Epithelial cell of esophagus (primary cell): ENCODE results near the gene RHBDD1.

Source experiments
- DNase-seq: peaks from one replicate; pipeline ENCODE4 v3.0.0; 2010; ENCODE audit warnings: low read depth
- H3K4me3 ChIP-seq: 2 replicates; pipeline ENCODE4 v1.5.1; 2011; ENCODE audit warnings: mild to moderate bottlenecking, low read length, control low read depth
- CTCF ChIP-seq: IDR thresholded peaks from 2 replicates; pipeline ENCODE4 v1.5.1; 2011; ENCODE audit warnings: low read depth, mild to moderate bottlenecking, low read length, control low read depth, inconsistent platforms; ENCODE audit not compliant: insufficient read depth; ENCODE audit errors: missing control alignments

Gene RHBDD1

GRCh38 chr2:227033471-227034148, 197.8 kb downstream of the RHBDD1 start:
- H3K4me3 ChIP-seq = no peak overlapping the region
- DNase-seq = peak; percentile 43
- TF ChIP-seq CTCF = peak; percentile 70

DNA sequence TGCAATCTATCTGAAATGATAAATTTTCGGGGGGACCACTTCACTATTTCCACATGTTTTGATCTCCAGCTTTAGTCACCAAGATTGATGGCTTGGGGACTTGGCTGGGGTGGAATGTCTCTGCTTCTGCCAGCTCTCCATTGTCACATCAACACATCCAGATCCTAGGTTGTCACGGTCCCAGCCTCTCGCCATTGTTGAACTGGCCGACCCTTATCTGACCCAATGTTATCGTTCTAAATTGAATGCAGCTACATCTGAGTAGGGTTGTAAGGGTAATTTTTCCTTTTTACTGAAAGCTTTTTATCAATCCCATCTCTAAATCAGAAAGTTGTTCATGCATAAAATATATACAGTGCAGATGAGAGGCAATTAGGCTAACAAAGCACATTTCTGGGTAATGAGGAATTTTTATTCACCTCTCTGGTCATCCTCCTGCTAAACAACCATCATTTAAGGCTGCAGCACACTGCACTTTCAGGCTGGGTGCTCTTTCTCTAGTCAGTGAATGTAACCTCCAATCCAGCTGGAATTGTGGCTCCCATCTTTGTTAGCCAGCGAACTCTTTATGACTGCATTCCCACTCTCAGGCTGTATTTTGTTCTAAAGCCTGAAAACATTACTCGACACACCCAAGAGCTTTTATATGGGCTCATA, 200.0 kb downstream of the RHBDD1 start:
- H3K4me3 ChIP-seq = no peak overlapping the region
- no peak for DNase-seq
- TF ChIP-seq CTCF = no peak

DNA sequence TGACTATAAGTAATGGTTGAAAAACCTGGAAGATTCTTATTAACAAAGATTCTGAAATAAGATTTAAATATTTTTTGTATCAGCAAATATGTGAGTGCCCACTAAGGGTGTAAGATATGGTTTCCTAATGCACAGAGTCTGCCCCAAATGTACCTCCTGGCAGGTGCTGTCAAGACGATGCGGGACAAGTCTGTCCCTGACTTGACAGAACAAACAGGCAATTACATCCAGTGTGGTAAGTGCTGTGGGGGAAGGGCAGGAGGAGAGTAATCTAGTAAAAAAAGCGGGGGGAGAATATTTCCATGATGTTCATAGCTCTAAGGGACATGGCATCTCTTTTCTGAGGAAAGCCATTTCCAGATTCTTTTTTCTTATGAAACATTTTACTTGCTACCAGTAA, 200.7 kb downstream of the RHBDD1 start:
- no peak for TF ChIP-seq CTCF
- DNase-seq = no peak
- H3K4me3 ChIP-seq = no peak overlapping the region

DNA sequence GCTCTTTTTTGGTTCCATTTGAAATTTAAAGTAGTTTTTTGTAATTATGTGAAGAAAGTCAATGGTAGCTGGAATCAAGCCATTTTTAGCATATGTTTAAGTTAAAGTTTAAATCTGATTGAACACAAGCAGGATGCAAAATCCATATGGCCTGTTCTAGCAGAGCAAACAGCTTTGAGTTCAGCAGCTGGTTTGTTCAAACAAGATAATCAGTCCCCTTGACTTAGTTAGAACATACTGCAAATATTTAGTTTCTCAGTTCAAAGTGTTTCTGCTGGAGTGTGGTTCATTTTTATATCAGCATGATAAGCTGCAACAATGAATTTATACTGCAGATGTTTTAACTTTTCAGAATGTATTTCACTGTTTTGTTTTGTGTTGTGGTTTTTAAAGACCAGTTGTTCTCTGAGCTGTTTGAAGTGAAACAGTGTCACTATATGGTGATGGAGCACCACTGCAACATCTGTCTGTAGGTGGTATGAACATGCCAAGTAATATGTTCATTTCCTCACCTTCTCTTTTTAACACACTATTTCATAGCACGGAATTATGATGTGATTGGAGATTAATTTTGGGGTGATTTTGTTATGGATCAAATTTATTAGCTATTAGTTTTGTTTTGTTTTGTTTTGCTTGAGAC, 202.8 kb downstream of the RHBDD1 start:
- TF ChIP-seq CTCF = no peak
- H3K4me3 ChIP-seq = no peak overlapping the region
- no peak for DNase-seq

DNA sequence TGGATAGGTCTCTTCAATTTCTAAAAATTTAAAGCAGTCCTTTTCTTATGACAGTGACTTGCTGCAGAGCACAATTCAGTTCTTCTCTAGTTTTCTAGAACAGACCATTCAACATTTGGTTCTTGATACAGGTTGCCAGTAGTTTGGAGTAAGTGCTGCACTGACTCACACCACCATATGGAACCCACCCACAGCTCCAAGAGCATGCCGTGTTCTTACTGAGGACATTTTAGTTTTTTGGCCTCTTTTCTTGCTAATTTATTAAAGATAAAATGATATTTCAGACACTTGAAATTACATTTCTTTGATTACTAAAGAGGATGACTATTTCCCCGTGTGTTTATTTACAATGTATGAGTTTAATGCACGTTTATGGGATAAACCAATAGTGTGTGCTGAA, 208.1 kb downstream of the RHBDD1 start:
- H3K4me3 ChIP-seq = no peak overlapping the region
- TF ChIP-seq CTCF = no peak
- DNase-seq = no peak
